ENCODE results near the gene BCL11A.

The BCL11A gene

DNA sequence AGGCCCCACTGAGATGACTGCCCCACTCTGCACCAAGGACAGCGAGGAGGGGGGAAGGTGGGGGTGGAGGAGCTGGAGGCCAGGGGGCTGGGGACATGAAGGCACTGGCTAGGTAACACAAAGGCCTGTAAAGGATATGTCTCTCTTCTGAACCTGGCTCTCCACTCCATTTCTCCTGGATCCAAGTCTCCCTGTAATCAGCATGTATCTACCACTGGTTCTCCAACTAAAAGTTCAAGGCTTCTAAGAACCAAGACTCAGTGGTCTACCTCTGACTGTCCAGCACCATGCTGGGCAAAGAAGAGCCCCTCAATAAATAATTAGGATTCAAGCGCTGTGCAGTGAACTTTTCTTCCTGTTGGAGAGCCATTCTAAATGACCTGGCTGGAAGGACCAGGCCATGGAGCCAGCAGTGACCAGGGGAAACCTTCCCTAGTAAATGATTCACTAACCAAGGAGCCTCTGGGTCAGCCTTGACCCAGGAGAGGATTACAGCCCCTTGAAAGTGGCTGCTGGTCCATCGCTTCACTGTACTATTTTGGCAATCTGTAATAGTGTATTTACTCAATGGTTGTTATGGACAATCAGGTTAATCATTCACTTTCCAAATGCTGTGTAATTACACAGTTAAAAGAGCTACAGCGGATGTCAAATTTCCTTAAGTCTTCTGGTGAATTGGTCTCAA, 73.2 kb downstream of the BCL11A start:
- DNase-seq = no peak

DNA sequence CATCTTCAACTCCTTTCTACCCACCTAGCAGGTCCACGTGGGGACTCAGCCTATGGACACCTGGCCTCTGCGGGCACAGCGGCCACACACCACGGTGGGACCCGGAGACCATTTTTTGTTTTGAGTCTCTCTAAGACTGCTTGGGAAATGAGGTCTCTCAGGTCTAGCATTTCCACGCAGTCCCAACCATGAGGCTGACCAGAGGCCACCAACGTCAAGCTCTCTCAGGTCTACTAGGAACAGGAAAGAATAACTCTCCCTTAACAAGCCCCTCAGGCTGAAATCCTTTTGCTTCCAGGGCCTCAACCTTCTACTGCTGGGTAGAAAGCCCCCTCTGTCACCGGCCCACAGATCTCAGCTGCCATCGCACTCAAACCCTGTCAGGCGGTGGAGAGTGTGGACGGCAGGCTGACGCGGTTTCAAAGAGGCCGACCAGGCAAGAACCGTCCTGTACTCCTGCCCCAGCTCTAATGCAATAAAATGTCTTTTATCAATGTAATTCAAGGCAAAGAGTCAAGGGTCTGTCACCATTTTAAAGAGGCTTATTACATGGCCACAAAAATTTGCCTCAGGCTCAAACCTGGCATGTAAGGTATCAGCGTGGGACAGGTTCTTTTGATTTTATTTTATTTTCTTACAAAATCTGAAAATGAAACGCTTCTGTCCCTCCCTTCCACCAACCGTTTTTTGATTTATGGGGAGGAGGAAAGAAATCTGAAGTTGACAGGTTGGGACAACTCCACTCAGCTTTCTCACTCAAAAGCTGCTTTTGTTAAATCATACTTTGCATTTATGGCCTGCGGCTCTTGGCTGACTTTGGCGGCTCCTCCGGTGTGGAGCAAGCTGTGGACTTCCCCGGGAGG, 74.0 kb downstream of the BCL11A start:
- no peak for DNase-seq

DNA sequence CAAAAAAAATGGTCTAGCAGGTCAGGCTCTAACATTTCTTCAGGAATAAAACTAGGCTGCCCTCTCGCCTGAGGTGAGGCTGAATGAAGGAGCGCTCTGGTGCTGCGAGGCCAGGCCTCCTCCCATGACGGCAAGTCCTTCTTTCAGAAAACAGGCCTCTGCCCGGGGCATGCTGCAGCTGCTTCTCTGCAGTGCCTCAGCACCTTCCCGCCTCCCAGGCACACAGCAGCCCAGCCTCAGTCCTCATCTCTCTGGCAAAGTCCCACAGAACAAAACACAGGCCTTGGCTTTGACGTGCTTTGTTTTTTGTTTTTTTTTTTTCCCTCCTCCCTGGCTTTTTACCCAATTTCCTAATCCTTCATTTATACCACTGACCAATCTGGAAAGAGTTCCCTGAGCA, 74.8 kb downstream of the BCL11A start:
- DNase-seq = no peak

- DNase-seq = no peak
These were observed 77.1 kb downstream of the BCL11A start for GRCh38 chr2:60476206-60476954.

DNA sequence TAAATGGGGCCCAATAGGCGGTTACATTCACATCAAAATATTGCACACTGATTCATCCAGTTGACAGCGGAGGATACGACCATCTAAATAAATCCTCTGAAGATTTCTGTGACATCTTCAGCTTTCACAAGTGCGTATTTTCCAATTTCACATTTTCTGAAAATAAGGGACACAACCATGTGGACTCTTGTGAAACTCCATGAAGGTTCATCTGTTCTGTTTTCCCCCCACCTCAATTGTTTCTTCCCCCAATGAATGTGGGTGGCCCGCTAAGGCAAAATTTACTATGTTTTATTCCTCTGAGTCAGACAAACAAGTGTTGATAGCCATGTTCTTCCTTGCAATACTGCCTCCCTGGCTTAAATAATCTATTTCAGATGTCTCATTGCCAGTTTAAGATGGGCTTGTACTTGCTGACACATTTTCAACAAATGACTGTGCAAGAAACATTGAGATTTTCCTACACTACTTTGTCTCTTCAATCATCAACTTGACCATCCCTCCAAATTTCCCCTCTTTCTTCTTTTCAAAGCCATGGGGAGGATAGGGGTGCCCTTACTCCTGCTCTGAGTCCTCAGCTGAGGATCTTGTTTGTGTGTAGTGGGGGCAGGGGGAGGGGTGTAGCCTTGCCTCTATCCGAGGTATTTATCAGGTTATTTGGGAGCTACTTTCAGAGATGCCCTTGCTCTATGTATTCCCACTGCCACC, 78.2 kb downstream of the BCL11A start:
- DNase-seq = no peak

DNA sequence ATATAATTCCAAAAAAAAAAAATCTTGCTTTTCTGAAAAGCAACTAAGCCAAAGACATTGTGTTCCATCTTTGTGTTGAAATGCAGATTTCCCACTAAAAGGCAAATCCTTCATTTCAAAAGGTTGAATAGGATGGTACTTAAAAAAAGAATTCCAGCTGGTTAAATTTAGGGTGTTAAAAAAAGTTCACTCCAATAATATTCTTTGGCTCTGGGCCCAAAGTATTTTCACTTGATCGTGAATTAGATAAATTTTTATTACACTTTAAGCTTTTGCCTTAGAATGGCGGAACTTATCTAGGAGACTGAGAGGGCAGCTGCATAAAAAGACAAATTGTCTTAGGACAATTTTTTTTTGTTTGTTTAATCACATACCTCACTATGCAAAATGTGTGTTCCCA, 79.2 kb downstream of the BCL11A start:
- DNase-seq = no peak

DNA sequence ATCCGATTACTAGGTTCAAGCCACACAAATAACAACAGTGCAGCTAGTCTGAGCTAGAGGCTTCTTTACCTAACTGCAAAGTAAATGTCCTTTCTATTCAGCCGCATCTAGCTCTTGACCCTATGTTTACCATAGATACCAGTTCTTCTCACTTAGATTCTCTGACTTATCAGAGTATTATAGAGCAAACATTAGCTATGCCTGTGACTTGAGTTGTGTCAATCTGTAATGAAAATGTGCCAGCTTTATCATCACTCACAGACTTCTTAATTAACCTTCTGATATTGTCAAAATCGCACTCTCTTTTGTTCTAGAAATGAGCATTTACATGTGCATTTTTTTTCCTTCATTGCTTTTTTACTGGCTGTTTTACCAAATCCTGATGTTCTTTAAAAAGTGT, 79.9 kb downstream of the BCL11A start:
- DNase-seq = no peak

GRCh38 chr2:60472663-60473289, 80.7 kb downstream of the BCL11A start:
- no peak for DNase-seq

DNA sequence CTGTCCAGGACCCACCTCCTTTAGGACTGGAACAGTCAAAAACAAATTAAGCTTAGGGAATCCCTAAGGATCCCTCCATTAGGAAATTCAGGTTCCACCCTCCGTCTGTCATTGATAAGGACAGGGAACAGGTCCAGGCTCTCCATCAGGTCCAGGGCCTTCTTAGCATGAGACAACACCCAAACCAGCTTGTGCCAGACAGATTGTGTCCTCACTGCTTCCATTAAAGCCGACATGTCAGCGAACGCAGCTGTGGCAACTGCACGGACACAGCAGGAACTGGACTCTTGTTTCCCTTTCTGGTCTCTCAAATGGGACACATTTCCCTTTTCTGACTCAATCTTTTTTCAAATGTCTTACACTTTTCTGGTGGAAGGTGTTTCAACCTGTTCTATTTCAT, 81.4 kb downstream of the BCL11A start:
- DNase-seq = no peak

- DNase-seq = no peak
These were observed 83.1 kb downstream of the BCL11A start for GRCh38 chr2:60470340-60470739.

GRCh38 chr2:60469536-60470317, 83.7 kb downstream of the BCL11A start:
- no peak for DNase-seq

GRCh38 chr2:60468382-60469085, 84.9 kb downstream of the BCL11A start:
- no peak for DNase-seq

DNA sequence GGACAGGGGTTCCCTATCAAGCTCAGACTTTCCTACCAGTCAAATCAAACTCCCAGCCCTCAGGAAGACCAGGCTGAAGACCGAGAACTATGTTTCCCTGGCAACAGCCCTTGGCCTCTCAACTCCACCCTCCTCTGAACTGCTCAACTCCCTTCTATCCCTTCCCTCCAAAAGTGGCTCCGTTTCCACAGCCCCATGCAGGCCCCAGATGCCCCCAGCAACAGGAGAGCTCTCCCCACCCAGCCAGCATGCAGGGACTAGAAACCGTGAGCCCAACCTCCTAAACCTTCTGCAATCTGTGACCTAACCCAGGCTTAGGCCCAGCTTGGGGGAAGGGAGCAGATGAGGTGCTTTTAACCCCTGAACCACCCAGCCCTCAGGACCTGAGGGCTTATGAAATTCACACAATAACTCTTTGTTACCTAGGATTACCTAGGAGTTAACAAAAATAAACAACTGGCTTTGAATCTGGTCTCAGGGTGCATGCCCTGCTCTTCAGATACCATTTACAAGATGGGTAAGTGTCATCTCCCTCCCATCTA, 87.2 kb downstream of the BCL11A start:
- no peak for DNase-seq

- no peak for DNase-seq
These were observed 87.7 kb downstream of the BCL11A start for GRCh38 chr2:60465736-60466135.

GRCh38 chr2:60463249-60463648, 90.2 kb downstream of the BCL11A start:
- no peak for DNase-seq

DNA sequence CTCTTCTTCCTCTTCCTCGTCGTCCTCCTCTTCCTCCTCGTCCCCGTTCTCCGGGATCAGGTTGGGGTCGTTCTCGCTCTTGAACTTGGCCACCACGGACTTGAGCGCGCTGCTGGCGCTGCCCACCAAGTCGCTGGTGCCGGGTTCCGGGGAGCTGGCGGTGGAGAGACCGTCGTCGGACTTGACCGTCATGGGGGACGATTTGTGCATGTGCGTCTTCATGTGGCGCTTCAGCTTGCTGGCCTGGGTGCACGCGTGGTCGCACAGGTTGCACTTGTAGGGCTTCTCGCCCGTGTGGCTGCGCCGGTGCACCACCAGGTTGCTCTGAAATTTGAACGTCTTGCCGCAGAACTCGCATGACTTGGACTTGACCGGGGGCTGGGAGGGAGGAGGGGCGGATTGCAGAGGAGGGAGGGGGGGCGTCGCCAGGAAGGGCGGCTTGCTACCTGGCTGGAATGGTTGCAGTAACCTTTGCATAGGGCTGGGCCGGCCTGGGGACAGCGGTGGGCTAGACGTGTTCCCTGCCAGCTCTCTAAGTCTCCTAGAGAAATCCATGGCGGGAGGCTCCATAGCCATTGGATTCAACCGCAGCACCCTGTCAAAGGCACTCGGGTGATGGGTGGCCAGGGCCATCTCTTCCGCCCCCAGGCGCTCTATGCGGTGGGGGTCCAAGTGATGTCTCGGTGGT, 91.9 kb downstream of the BCL11A start:
- DNase-seq = no peak

DNA sequence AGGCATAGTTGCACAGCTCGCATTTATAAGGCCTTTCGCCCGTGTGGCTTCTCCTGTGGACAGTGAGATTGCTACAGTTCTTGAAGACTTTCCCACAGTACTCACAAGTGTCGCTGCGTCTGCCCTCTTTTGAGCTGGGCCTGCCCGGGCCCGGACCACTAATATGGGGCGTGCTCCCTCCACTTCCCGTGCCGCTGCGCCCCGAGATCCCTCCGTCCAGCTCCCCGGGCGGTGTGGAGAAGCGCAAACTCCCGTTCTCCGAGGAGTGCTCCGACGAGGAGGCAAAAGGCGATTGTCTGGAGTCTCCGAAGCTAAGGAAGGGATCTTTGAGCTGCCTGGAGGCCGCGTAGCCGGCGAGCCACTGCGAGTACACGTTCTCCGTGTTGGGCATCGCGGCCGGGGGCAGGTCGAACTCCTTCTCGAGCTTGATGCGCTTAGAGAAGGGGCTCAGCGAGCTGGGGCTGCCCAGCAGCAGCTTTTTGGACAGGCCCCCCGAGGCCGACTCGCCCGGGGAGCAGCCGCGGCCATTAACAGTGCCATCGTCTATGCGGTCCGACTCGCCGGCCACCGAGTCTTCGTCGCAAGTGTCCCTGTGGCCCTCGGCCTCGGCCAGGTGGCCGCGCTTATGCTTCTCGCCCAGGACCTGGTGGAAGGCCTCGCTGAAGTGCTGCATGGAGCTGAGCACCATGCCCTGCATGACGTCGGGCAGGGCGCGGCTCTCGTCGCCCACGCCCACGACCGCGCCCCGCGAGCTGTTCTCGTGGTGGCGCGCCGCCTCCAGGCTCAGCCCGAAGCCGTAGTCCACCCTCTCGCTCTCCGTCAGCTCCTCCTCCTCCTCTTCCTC, 92.7 kb downstream of the BCL11A start:
- DNase-seq = no peak

DNA sequence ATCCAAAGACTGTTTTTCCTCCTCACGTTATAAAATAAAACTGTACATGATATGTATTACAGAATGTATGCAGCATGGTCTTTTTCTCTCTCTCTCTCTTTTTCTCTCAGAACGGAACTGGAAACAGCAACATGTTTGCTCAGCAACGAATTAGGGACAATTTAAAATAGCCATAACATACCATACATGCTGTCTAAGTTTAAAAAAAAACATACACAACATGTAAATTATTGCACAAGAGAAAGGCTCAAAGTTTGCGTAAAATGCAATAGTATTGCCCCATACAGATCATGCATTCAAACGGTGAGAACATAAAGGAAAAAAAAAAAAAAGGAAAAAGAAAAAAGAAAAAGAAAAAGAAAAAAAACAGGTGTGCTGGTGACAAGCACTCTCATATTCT, 93.6 kb downstream of the BCL11A start:
- DNase-seq = no peak

- DNase-seq = no peak
These were observed 97.2 kb downstream of the BCL11A start for GRCh38 chr2:60456115-60456770.
